ENCODE results near the gene ZFC3H1.

GRCh38 chr12:71599210-71599609, 64.4 kb downstream of the ZFC3H1 start:
- TF ChIP-seq CTCF (IDR thresholded peaks at IDR 0.05), result no peak
- no peak for TF ChIP-seq EZH2phosphoT487 (IDR thresholded peaks at IDR 0.05)
